GM12878 (cell line): Measurements from ENCODE around the gene PSMB1. TPM values are rescaled to one million over a fixed set of nuclear protein-coding genes. Genes with fewer than 3 reads are reported as not detected.

Experiments
- CEBPB ChIP-seq, 2 experiments: fragments of 150-350 bp in 1 of 2; IDR thresholded peaks; 2 replicates each; pipeline ENCODE4 v1.6.1; 2012 to 2014; ENCODE audit warnings: low read depth in 2 of 2, low read length in 2 of 2, borderline replicate concordance in 1 of 2, inconsistent platforms in 1 of 2
- CREM ChIP-seq: IDR thresholded peaks from 2 replicates; pipeline ENCODE4 v1.6.1; 2014; ENCODE audit warnings: antibody characterized with exemption, low read depth
- EGR1 ChIP-seq, 2 experiments: IDR thresholded peaks; 1 replicate in 1 of 2; 2 replicates in 1 of 2; pipeline ENCODE4 v1.6.1; 2011 to 2012; ENCODE audit warnings: low read depth in 2 of 2, low read length in 2 of 2, borderline replicate concordance in 1 of 2, mild to moderate bottlenecking in 1 of 2, moderate library complexity in 1 of 2
- KDM1A ChIP-seq: fragments of 200-600 bp; sonication (generic); IDR thresholded peaks from 2 replicates; pipeline ENCODE4 v1.6.1; 2016; ENCODE audit warnings: borderline replicate concordance
- MYC ChIP-seq: IDR thresholded peaks from 2 replicates; pipeline ENCODE4 v1.6.1; 2011; ENCODE audit warnings: mild to moderate bottlenecking, low read length, moderate library complexity, inconsistent platforms; ENCODE audit not compliant: insufficient read depth, insufficient replicate concordance, insufficient read length, severe bottlenecking
- NBN ChIP-seq: fragments of 450-650 bp; IDR thresholded peaks from 2 replicates; pipeline ENCODE4 v1.6.1; 2016
- NFXL1 ChIP-seq: fragments of 450-650 bp; IDR thresholded peaks from 2 replicates; pipeline ENCODE4 v1.6.1; 2017; ENCODE audit warnings: antibody characterized with exemption, mild to moderate bottlenecking, borderline replicate concordance
- NR2C2 ChIP-seq: IDR thresholded peaks from 2 replicates; pipeline ENCODE4 v1.6.1; 2011; ENCODE audit warnings: borderline replicate concordance, low read depth; ENCODE audit not compliant: control insufficient read depth, insufficient read length
- NR2F1 ChIP-seq: fragments of 450-650 bp; conservative IDR thresholded peaks from 2 replicates; pipeline ENCODE4 v1.6.1; 2017; ENCODE audit warnings: mild to moderate bottlenecking
- PAX5 ChIP-seq: IDR thresholded peaks from 2 replicates; pipeline ENCODE4 v1.6.1; 2011; ENCODE audit warnings: low read depth, low read length, borderline replicate concordance
- POLR2A ChIP-seq: IDR thresholded peaks from 2 replicates; pipeline ENCODE4 v1.6.1; 2011; ENCODE audit warnings: low read depth, mild to moderate bottlenecking, low read length
- RCOR1 ChIP-seq: conservative IDR thresholded peaks from 2 replicates; pipeline ENCODE4 v1.6.1; 2012; ENCODE audit warnings: low read depth, low read length, improper control_type of control experiment
- SIX5 ChIP-seq: IDR thresholded peaks from 2 replicates; pipeline ENCODE4 v1.6.1; 2011; ENCODE audit warnings: mild to moderate bottlenecking, low read depth, low read length, moderate library complexity; ENCODE audit not compliant: severe bottlenecking
- STAT1 ChIP-seq: fragments of 450-650 bp; conservative IDR thresholded peaks from 2 replicates; pipeline ENCODE4 v1.6.1; 2014; ENCODE audit warnings: antibody characterized with exemption, mild to moderate bottlenecking
- TAF1 ChIP-seq: IDR thresholded peaks from 2 replicates; pipeline ENCODE4 v1.6.1; 2011; ENCODE audit warnings: mild to moderate bottlenecking, low read depth, low read length, borderline replicate concordance
- TCF3 ChIP-seq: IDR thresholded peaks from 2 replicates; pipeline ENCODE4 v1.6.1; 2012; ENCODE audit warnings: low read depth, mild to moderate bottlenecking, low read length, borderline replicate concordance; ENCODE audit not compliant: insufficient read depth
- ZBED1 ChIP-seq: IDR thresholded peaks from 2 replicates; pipeline ENCODE4 v1.6.1; 2016; ENCODE audit warnings: borderline replicate concordance
- ZNF207 ChIP-seq: fragments of 450-650 bp; IDR thresholded peaks from 2 replicates; pipeline ENCODE4 v1.6.1; 2014; ENCODE audit warnings: antibody characterized with exemption, mild to moderate bottlenecking, borderline replicate concordance
- ZZZ3 ChIP-seq: IDR thresholded peaks from 2 replicates; pipeline ENCODE4 v1.6.1; 2011; ENCODE audit warnings: low read depth; ENCODE audit not compliant: control insufficient read depth, insufficient read length
- polyA plus RNA-seq, 11 experiments: library from polyadenylated mRNA; depleted of rRNA in 4 of 11; unstranded in 6 of 11; stranded (reverse) in 5 of 11; fragments of >200 nt; fragmentation: Nextera tagmentation in 4 of 11; fragmentation: Illumina TruSeq in 1 of 11; extraction: Ambion mirVana in 4 of 11; extraction: Trizol in 1 of 11; gene quantifications; 1 replicate in 1 of 11; 2 replicates in 10 of 11; pipeline versions ENCODE4 v1.2.1 to v1.2.3, GENCODE V29; 2011 to 2016; ENCODE audit warnings: inconsistent platforms in 2 of 11, missing spikeins in 2 of 11, low read depth in 1 of 11
- total RNA-seq, 4 experiments: library from RNA; depleted of rRNA in 3 of 4; stranded (reverse); fragments of >200 nt in 3 of 4; fragmentation: Illumina TruSeq in 1 of 4; extraction: Trizol in 1 of 4; gene quantifications; 2 replicates each; pipeline versions ENCODE4 v1.2.1 to v1.2.3, GENCODE V29; 2013 to 2021
- TF ChIP-seq, protein P1 (sequence below): IDR thresholded peaks from 2 replicates; pipeline ENCODE4 v1.6.1; 2011; ENCODE audit warnings: borderline replicate concordance, low read depth, mild to moderate bottlenecking, moderate library complexity, mixed read lengths, low read length; ENCODE audit not compliant: insufficient read depth; ENCODE audit errors: extremely low read length
- TF ChIP-seq, protein P2 (sequence below): fragments of 450-650 bp; IDR thresholded peaks from 2 replicates; pipeline ENCODE4 v1.6.1; 2016; ENCODE audit warnings: mild to moderate bottlenecking, moderate library complexity, borderline replicate concordance
- TF ChIP-seq, protein P3 (sequence below): IDR thresholded peaks from 2 replicates; pipeline ENCODE4 v1.6.1; 2011; ENCODE audit warnings: low read depth, mild to moderate bottlenecking, low read length, moderate library complexity, borderline replicate concordance; ENCODE audit errors: extremely low read depth
- TF ChIP-seq, protein P4 (sequence below): fragments of 450-650 bp; conservative IDR thresholded peaks from 2 replicates; pipeline ENCODE4 v1.6.1; 2017; ENCODE audit warnings: mild to moderate bottlenecking, moderate library complexity

Gene PSMB1
- total and polyA plus RNA-seq, 10 of the 15 experiments (the other 5 are each of a cell fraction or from before 2014, with no cell fraction given) = 208 to 1,317 (median 508) TPM

DNA sequence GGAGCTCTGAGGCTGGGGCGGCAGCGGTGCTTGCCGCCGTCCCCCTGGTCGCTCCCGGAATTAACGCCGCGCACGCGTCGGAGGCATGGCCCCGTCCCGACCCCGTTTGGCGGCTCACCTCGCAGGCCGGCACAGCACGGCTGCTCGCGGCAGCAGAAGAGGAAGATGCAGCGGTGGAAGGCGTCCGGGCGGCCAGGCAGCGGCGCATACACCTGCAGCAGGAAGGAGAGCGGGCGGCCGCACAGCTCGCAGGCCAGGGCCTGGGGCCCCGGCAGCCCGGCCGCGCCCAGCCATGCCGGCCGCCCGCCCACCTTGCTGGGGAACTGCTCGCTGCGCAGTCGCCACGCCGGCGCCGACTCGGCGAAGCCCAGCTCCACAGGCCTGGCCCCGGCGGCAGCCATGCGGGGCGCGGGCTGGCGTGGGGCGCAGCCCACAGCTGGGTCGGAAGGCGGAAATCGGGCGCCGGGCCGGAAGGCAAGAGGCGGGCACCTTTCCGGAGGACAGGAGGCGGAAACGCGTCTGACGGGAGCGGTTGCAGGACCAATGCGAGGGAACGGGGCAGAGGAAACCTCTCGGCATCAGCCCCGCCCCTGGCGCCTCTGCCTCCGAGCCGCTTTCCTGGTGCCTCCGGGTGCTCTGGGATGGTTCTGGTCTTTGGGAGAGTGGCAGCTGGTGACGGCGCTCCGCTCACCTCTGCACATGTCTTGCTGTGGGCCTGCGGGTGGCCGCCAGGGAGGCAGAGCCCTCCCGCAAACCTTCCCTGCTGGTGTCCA lies 31.3 kb upstream of the PSMB1 start, which contains the start of gene PDCD2 (continued):
- TF ChIP-seq, protein P1, sequence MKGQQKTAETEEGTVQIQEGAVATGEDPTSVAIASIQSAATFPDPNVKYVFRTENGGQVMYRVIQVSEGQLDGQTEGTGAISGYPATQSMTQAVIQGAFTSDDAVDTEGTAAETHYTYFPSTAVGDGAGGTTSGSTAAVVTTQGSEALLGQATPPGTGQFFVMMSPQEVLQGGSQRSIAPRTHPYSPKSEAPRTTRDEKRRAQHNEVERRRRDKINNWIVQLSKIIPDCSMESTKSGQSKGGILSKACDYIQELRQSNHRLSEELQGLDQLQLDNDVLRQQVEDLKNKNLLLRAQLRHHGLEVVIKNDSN = no peak
- TF ChIP-seq KDM1A (no peak), NR2F1 (peak; percentile 78), SIX5 (peak; percentile 53), ZNF207 (0 out of 2 replicates have a peak, but pooled peaks have one; percentile 42), MYC (peak; percentile 68), NR2C2 (no peak), TAF1 (peak; percentile 90), NBN (0 out of 2 replicates have a peak, but pooled peaks have one; percentile 34), PAX5 (peak; percentile 55; the same call in 1 of the 2 replicates), NFXL1 (no peak), RCOR1 (no peak), CEBPB (IDR thresholded peaks at IDR 0.05; ENCODE audit: borderline replicate concordance in 1 of 2, low read depth in 2 of 2, low read length in 2 of 2) (no peak), STAT1 (peak; percentile 66; the same call in 1 of the 2 replicates), TCF3 (peak; percentile 93), EGR1 (IDR thresholded peaks at IDR 0.05; ENCODE audit: borderline replicate concordance in 1 of 2, low read depth in 2 of 2, low read length in 2 of 2) (peak in 1 of 2 experiments; percentile 39; a peak in 1 of 3 replicates), ZZZ3 (no peak), ZBED1 (no peak), POLR2A (peak; percentile 93), CREM (peak; percentile 75)
- TF ChIP-seq, protein P2, sequence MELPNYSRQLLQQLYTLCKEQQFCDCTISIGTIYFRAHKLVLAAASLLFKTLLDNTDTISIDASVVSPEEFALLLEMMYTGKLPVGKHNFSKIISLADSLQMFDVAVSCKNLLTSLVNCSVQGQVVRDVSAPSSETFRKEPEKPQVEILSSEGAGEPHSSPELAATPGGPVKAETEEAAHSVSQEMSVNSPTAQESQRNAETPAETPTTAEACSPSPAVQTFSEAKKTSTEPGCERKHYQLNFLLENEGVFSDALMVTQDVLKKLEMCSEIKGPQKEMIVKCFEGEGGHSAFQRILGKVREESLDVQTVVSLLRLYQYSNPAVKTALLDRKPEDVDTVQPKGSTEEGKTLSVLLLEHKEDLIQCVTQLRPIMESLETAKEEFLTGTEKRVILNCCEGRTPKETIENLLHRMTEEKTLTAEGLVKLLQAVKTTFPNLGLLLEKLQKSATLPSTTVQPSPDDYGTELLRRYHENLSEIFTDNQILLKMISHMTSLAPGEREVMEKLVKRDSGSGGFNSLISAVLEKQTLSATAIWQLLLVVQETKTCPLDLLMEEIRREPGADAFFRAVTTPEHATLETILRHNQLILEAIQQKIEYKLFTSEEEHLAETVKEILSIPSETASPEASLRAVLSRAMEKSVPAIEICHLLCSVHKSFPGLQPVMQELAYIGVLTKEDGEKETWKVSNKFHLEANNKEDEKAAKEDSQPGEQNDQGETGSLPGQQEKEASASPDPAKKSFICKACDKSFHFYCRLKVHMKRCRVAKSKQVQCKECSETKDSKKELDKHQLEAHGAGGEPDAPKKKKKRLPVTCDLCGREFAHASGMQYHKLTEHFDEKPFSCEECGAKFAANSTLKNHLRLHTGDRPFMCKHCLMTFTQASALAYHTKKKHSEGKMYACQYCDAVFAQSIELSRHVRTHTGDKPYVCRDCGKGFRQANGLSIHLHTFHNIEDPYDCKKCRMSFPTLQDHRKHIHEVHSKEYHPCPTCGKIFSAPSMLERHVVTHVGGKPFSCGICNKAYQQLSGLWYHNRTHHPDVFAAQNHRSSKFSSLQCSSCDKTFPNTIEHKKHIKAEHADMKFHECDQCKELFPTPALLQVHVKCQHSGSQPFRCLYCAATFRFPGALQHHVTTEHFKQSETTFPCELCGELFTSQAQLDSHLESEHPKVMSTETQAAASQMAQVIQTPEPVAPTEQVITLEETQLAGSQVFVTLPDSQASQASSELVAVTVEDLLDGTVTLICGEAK = peak; percentile 91
- TF ChIP-seq, protein P3, sequence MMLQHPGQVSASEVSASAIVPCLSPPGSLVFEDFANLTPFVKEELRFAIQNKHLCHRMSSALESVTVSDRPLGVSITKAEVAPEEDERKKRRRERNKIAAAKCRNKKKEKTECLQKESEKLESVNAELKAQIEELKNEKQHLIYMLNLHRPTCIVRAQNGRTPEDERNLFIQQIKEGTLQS = no peak
- TF ChIP-seq, protein P4, sequence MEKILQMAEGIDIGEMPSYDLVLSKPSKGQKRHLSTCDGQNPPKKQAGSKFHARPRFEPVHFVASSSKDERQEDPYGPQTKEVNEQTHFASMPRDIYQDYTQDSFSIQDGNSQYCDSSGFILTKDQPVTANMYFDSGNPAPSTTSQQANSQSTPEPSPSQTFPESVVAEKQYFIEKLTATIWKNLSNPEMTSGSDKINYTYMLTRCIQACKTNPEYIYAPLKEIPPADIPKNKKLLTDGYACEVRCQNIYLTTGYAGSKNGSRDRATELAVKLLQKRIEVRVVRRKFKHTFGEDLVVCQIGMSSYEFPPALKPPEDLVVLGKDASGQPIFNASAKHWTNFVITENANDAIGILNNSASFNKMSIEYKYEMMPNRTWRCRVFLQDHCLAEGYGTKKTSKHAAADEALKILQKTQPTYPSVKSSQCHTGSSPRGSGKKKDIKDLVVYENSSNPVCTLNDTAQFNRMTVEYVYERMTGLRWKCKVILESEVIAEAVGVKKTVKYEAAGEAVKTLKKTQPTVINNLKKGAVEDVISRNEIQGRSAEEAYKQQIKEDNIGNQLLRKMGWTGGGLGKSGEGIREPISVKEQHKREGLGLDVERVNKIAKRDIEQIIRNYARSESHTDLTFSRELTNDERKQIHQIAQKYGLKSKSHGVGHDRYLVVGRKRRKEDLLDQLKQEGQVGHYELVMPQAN = peak; percentile 97
